ENCODE measurements around the gene TNNI2.

The TNNI2 gene

GRCh38 chr11:1834779-1835670 lies 3.8 kb upstream of the TNNI2 start, which contains the start of gene SYT8:
Gene SYT8, plus strand, starts transcription at chr11:1834990. Its CDS starts 116 bp downstream, at chr11:1835106.
- DNase-seq (ENCODE audit: low read depth, low spot score), result no peak

GRCh38 chr11:1835671-1836010 lies 3.1 kb upstream of the TNNI2 start:
- no peak for DNase-seq (ENCODE audit: low read depth, low spot score)

GRCh38 chr11:1836011-1836945 lies 2.5 kb upstream of the TNNI2 start:
- DNase-seq (ENCODE audit: low read depth, low spot score), result no peak

DNA sequence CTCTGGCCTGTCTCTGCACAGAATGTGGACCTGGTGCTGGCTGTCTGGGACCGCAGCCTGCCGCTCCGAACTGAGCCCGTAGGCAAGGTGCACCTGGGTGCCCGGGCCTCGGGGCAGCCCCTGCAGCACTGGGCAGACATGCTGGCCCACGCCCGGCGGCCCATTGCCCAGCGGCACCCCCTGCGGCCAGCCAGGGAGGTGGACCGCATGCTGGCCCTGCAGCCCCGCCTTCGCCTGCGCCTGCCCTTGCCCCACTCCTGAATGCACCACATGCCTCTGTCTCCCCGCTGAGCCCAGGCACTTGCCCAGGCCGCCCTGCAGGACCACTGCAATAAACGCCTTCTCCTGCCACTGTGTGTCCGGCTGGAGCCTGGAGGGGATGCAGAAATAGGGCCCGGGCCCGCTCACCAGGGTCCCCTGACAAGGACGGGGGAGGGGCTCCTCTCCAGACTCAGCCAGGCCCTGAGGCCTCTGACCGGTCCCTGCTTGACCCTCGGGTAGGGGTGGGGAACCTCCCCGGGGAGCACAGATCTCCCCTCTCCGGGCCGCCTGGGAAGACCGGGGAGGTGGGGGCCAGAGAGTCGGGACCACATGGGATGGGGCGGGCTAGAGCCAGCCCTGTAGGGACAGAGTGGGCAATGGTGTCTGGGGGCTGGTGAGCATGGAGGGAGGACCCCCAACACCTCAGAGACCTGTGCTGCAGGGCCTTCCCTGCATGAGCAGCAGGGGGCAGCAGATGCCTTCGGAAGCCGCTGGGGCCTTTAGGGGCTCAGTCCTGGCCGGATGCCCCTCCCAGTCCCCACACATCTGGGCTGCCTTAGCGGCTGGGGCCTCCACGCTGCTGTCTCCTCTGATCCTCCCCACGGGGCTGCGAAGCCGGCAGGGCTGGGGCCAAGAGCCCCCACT lies 1.4 kb upstream of the TNNI2 start:
- peak; percentile 64 for DNase-seq (ENCODE audit: low read depth, low spot score)

DNA sequence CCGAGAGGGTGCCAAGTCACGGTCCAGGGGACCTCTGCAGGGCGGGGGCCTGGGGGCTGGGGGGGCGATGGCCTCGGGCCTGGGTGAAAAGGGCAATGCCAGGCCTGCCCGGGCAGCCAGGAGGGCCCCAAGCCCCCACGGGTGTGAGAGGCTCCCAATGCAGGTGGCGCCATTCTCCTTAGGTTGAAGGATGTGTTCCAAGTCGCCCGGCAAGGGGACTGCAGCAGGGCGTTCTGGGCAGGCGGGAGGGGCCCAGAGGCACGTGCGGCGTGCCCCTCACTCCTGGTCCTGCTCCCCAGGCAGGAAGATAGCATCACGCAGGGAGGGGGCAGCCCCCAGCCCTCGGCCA lies 730 bp upstream of the TNNI2 start:
- no peak for DNase-seq (ENCODE audit: low read depth, low spot score)

- no peak for DNase-seq (ENCODE audit: low read depth, low spot score)
These were observed 583 bp downstream of the TNNI2 start for GRCh38 chr11:1839204-1839923.

DNA sequence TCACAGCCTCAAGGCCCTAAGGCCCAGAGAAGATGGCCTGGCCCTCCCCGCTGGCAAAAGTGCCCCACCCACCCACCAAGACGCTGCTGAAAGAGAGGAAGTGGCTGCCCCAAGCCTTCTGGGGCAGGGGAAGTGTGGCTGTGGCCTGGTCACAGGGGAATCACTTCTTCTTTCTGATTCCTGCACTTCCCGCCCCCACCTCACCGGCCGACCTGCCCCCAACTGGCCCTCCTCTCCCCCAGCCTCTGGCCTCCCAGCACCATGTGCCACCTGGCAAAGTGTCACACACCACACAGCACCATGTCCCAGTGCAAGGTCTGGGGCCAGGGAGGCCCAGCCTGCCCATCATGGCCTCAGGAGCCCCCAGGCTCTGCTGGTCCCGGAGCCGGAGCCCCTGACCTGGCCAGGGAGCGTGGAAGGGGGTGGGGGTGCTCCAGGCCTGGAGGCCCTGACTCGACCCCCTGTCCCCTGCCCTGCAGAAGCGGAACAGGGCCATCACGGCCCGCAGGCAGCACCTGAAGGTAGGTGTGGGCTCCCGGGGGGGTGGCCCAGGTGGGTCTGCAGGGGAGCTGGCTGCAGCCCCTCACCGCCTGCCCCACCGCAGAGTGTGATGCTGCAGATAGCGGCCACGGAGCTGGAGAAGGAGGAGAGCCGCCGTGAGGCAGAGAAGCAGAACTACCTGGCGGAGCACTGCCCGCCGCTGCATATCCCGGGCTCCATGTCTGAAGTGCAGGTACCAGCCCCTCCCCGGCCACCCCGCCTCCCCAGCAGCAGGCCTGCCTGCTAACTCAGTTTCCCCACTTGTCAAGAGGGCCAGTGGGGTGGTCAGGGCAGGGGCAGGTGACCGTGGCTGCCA lies 1.4 kb downstream of the TNNI2 start:
- DNase-seq (ENCODE audit: low read depth, low spot score), result no peak

DNA sequence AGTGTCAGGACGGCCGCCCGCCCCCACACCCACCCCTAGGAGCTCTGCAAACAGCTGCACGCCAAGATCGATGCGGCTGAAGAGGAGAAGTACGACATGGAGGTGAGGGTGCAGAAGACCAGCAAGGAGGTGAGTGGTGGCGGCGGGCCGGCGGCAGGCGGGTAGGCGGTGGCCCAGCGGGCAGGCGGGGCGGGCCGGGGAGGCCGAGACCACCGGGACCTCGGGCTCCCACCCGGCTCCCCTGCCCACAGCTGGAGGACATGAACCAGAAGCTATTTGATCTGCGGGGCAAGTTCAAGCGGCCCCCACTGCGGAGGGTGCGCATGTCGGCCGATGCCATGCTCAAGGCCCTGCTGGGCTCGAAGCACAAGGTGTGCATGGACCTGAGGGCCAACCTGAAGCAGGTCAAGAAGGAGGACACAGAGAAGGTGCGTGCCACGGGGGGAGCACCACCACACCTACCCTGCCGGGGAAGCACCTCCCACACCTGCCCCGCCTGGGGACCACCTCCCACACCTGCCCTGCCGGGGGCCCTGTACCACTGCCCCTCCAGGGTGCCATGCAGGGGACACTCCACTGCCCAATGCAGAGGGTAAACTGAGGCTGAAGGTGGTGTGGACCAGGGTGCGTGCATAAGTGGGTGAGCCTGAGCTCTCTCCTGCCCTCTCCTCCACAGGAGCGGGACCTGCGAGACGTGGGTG lies 2.1 kb downstream of the TNNI2 start:
- no peak for DNase-seq (ENCODE audit: low read depth, low spot score)

GRCh38 chr11:1841511-1842148 lies 2.8 kb downstream of the TNNI2 start:
- DNase-seq (ENCODE audit: low read depth, low spot score), result no peak

- no peak for DNase-seq (ENCODE audit: low read depth, low spot score)
These were observed 3.6 kb downstream of the TNNI2 start for GRCh38 chr11:1842149-1843097.

DNA sequence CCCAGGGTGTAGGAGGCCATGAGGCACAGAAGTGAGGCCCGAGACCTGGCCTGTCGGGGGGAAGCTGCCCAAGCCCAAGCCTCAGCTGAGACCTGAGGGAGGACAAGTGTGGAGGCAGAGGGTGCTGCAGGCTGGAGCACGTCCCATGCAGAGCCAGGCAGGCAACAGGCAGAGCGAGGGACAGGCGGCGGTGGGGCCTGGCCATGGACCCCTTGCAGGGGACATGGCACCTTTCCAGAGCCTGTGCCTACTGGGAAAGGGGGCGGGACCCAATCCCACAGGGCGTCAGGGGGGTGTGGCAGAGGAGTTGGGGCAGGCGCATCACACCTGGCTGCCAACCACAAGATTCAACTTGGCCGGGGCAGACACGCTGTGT lies 4.3 kb downstream of the TNNI2 start:
- no peak for DNase-seq (ENCODE audit: low read depth, low spot score)

DNA sequence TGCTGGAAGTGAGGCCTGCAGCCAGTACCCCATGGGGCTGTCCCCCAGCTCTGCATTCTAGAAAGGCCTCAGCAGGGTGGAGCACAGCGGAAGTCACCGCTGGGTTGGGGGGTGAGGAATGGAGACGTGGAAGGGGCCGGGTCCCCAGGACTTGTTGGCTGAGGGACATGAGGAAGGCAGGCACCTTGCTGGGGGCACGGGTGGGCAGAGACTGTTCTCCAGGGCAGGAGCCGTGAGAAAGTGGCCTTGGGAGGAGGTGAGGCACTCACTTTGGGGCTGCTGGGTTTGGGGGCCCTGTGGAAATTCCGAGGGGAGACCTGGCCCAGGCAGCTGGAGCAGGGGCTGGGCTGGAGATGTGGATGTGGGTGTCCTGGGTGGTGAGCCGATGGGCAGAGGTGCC lies 5.0 kb downstream of the TNNI2 start:
- DNase-seq (ENCODE audit: low read depth, low spot score), result no peak

GRCh38 chr11:1844221-1845094 lies 5.7 kb downstream of the TNNI2 start:
- no peak for DNase-seq (ENCODE audit: low read depth, low spot score)

DNA sequence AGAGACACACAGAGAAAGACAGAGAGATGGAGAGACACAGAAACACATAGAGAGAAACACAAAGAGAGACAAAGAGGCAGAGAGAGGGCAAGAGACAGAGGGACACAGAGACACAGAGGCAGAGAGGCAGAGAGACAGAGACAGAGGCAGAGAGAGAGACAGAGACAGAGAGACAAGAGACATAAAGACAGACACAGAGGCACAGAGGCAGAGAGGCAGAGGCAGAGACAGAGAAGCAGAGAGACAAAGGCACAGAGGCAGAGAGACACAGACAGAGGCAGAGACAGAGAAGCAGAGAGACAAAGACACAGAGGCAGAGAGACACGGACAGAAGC lies 6.3 kb downstream of the TNNI2 start:
- no peak for DNase-seq (ENCODE audit: low read depth, low spot score)

- no peak for DNase-seq (ENCODE audit: low read depth, low spot score)
These were observed 7.0 kb downstream of the TNNI2 start for GRCh38 chr11:1845561-1846452.

GRCh38 chr11:1846453-1846932 lies 7.7 kb downstream of the TNNI2 start:
- no peak for DNase-seq (ENCODE audit: low read depth, low spot score)

Data from activated CD4-positive, CD25-positive, alpha-beta regulatory T cell treated with anti-CD3 and anti-CD28 coated beads, Interleukin-2, amount 50 U/mL, for 16 hours (primary cell).